HepG2 (cell line): Measurements from ENCODE around the gene ZNF155. TPM values are rescaled to one million over a fixed set of nuclear protein-coding genes. Genes with fewer than 3 reads are reported as not detected.

Experiments used
- ATF4 ChIP-seq, 2 experiments: fragments of 450-650 bp in 1 of 2; sonication (generic) in 1 of 2; formaldehyde crosslinking; IDR thresholded peaks; 2 replicates each; pipeline versions ENCODE4 v1.5.0 to v1.8.0; 2020 to 2022; ENCODE audit warnings: mild to moderate bottlenecking in 1 of 2, missing genetic modification reagents in 1 of 2
- GTF3A ChIP-seq: sonication (generic); formaldehyde crosslinking; conservative IDR thresholded peaks from 2 replicates; pipeline ENCODE4 v1.4.0; 2020; ENCODE audit warnings: mild to moderate bottlenecking, missing genetic modification reagents
- IRF2 ChIP-seq: IDR thresholded peaks from 2 replicates; pipeline ENCODE4 v1.6.1; 2018; ENCODE audit warnings: missing genetic modification reagents, missing compliant biosample characterization
- PHF21A ChIP-seq: sonication (generic); formaldehyde crosslinking; IDR thresholded peaks from 2 replicates; pipeline ENCODE4 v1.5.0; 2020; ENCODE audit warnings: mild to moderate bottlenecking, missing genetic modification reagents
- PHF8 ChIP-seq: sonication (generic); formaldehyde crosslinking; IDR thresholded peaks from 2 replicates; pipeline ENCODE4 v1.5.0; 2020; ENCODE audit warnings: missing genetic modification reagents
- PLSCR1 ChIP-seq: sonication (generic); formaldehyde crosslinking; IDR thresholded peaks from 2 replicates; pipeline ENCODE4 v1.5.0; 2020; ENCODE audit warnings: missing genetic modification reagents, mild to moderate bottlenecking, borderline replicate concordance
- RARG ChIP-seq: sonication (generic); formaldehyde crosslinking; IDR thresholded peaks from 2 replicates; pipeline ENCODE4 v1.4.0; 2020; ENCODE audit warnings: low read depth, mild to moderate bottlenecking, missing genetic modification reagents
- SPEN ChIP-seq: sonication (generic); formaldehyde crosslinking; IDR thresholded peaks from 2 replicates; pipeline ENCODE4 v1.5.1; 2020; ENCODE audit warnings: low read depth, mild to moderate bottlenecking, missing genetic modification reagents
- U2AF2 ChIP-seq: fragments of 200-400 bp; formaldehyde crosslinking; IDR thresholded peaks from 2 replicates; pipeline ENCODE4 v1.6.1; 2017; ENCODE audit warnings: low read depth, mild to moderate bottlenecking, low read length
- ZBTB42 ChIP-seq: sonication (generic); formaldehyde crosslinking; IDR thresholded peaks from 2 replicates; pipeline ENCODE4 v1.5.0; 2020; ENCODE audit warnings: mild to moderate bottlenecking, missing genetic modification reagents
- ZFAT ChIP-seq: sonication (generic); formaldehyde crosslinking; conservative IDR thresholded peaks from 2 replicates; pipeline ENCODE4 v1.8.1; 2023; ENCODE audit warnings: missing genetic modification reagents, inconsistent platforms
- ZNF616 ChIP-seq: sonication (generic); formaldehyde crosslinking; IDR thresholded peaks from 2 replicates; pipeline ENCODE4 v1.5.0; 2020; ENCODE audit warnings: low read depth, mild to moderate bottlenecking, missing genetic modification reagents
- ZNF777 ChIP-seq: sonication (generic); formaldehyde crosslinking; IDR thresholded peaks from 2 replicates; pipeline ENCODE4 v1.4.0; 2020; ENCODE audit warnings: missing genetic modification reagents
- polyA plus RNA-seq, 8 experiments: library from polyadenylated mRNA; depleted of rRNA in 3 of 8; stranded (reverse) in 7 of 8; unstranded in 1 of 8; fragments of >200 nt; fragmentation: Illumina TruSeq in 4 of 8; extraction: Trizol in 4 of 8; gene quantifications; 2 replicates each; pipeline versions ENCODE4 v1.2.1 to v1.2.3, GENCODE V29; 2011 to 2016; ENCODE audit warnings: low read depth in 4 of 8, missing spikeins in 1 of 8, mixed read lengths in 1 of 8; ENCODE audit not compliant: insufficient read depth in 1 of 8
- total RNA-seq, 5 experiments: library from RNA; depleted of rRNA; stranded (reverse); fragments of >200 nt; fragmentation: Illumina TruSeq; extraction: Trizol; gene quantifications; 2 replicates each; pipeline ENCODE4 v1.2.3, GENCODE V29; 2016; ENCODE audit warnings: low read depth in 1 of 5
- TF ChIP-seq, protein P1 (sequence below): sonication (generic); formaldehyde crosslinking; IDR thresholded peaks from 2 replicates; pipeline ENCODE4 v1.4.0; 2020; ENCODE audit warnings: missing genetic modification reagents
- TF ChIP-seq, protein P2 (sequence below): IDR thresholded peaks from 2 replicates; pipeline ENCODE4 v1.6.1; 2016; ENCODE audit warnings: missing compliant biosample characterization, missing genetic modification reagents, borderline replicate concordance
- TF ChIP-seq, protein P3 (sequence below): sonication (generic); formaldehyde crosslinking; IDR thresholded peaks from 2 replicates; pipeline ENCODE4 v1.4.0; 2020; ENCODE audit warnings: missing genetic modification reagents
- TF ChIP-seq, protein P4 (sequence below): IDR thresholded peaks from 2 replicates; pipeline ENCODE4 v1.6.1; 2018; ENCODE audit warnings: missing genetic modification reagents, mild to moderate bottlenecking, missing compliant biosample characterization
- TF ChIP-seq, protein P5 (sequence below): sonication (generic); formaldehyde crosslinking; IDR thresholded peaks from 2 replicates; pipeline ENCODE4 v1.4.0; 2020; ENCODE audit warnings: missing genetic modification reagents

Gene ZNF155
- total and polyA plus RNA-seq, 2 of the 13 experiments (the other 11 are each of a cell fraction or from before 2014, with no cell fraction given): 2.5 to 3.6 TPM

DNA sequence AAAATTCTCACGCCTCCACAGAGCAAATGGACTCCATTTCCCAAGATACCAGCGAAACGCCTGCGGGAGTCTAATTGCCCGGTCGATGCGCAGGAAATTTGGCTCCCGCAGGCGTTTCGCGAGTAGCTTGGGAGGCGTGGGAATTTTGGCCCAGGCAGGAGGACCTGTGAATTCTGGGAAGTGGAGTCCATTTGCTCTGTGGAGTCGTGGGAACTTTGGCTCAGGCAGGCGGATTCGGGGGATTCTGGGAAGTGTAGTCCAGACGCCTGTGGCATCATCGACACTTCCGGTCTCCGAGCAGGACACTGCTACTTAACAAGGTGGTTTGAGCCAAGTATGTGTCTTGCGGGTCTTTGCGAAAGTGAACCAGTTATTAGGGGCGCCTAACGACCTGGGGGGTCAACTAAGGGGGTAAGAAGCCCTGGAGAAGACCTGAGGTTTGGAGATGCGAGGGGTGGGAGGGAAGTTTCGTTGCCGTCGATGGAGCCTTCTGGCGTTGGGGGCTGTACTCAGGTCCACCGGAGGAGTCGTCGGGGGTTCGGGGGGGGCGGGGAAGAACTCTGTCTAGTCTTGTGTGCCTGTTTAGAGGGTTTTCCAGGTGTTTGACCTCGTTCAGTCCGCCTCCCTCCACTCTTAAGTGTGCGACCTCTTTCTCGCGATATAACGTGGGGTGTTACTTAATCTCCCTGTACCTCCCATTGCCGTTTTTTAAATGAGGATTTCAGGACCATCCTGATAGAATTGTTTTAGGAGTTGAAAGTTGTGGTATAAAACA, at the start of gene ZNF155 (continued):
- TF ChIP-seq ZNF777 (CRISPR knock-in tag) (peak; percentile 91), PHF8 (CRISPR knock-in tag) (peak; percentile 42; the same call in 1 of the 2 replicates), PLSCR1 (CRISPR knock-in tag) (no peak), PHF21A (CRISPR knock-in tag) (peak; percentile 38; the same call in 1 of the 2 replicates), IRF2 (peak; percentile 94), SPEN (peak; percentile 99), ATF4 (CRISPR knock-in tag; IDR thresholded peaks at IDR 0.05) (peak in 1 of 2 experiments; percentile 91; a peak in 2 of 4 replicates), ZBTB42 (CRISPR knock-in tag) (no peak), ZFAT (no peak), GTF3A (CRISPR knock-in tag) (no peak), RARG (CRISPR knock-in tag) (no peak), U2AF2 (no peak), ZNF616 (no peak)
- TF ChIP-seq, protein P1, sequence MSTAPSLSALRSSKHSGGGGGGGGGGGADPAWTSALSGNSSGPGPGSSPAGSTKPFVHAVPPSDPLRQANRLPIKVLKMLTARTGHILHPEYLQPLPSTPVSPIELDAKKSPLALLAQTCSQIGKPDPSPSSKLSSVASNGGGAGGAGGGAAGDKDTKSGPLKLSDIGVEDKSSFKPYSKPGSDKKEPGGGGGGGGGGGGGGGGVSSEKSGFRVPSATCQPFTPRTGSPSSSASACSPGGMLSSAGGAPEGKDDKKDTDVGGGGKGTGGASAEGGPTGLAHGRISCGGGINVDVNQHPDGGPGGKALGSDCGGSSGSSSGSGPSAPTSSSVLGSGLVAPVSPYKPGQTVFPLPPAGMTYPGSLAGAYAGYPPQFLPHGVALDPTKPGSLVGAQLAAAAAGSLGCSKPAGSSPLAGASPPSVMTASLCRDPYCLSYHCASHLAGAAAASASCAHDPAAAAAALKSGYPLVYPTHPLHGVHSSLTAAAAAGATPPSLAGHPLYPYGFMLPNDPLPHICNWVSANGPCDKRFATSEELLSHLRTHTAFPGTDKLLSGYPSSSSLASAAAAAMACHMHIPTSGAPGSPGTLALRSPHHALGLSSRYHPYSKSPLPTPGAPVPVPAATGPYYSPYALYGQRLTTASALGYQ (CRISPR knock-in tag): no peak
- TF ChIP-seq, protein P2, sequence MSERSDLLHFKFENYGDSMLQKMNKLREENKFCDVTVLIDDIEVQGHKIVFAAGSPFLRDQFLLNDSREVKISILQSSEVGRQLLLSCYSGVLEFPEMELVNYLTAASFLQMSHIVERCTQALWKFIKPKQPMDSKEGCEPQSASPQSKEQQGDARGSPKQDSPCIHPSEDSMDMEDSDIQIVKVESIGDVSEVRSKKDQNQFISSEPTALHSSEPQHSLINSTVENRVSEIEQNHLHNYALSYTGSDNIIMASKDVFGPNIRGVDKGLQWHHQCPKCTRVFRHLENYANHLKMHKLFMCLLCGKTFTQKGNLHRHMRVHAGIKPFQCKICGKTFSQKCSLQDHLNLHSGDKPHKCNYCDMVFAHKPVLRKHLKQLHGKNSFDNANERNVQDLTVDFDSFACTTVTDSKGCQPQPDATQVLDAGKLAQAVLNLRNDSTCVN (CRISPR knock-in tag): no peak
- TF ChIP-seq, protein P3, sequence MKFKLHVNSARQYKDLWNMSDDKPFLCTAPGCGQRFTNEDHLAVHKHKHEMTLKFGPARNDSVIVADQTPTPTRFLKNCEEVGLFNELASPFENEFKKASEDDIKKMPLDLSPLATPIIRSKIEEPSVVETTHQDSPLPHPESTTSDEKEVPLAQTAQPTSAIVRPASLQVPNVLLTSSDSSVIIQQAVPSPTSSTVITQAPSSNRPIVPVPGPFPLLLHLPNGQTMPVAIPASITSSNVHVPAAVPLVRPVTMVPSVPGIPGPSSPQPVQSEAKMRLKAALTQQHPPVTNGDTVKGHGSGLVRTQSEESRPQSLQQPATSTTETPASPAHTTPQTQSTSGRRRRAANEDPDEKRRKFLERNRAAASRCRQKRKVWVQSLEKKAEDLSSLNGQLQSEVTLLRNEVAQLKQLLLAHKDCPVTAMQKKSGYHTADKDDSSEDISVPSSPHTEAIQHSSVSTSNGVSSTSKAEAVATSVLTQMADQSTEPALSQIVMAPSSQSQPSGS: 0 out of 2 replicates have a peak, but pooled peaks have one; percentile 19
- TF ChIP-seq, protein P4, sequence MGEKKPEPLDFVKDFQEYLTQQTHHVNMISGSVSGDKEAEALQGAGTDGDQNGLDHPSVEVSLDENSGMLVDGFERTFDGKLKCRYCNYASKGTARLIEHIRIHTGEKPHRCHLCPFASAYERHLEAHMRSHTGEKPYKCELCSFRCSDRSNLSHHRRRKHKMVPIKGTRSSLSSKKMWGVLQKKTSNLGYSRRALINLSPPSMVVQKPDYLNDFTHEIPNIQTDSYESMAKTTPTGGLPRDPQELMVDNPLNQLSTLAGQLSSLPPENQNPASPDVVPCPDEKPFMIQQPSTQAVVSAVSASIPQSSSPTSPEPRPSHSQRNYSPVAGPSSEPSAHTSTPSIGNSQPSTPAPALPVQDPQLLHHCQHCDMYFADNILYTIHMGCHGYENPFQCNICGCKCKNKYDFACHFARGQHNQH (CRISPR knock-in tag): 0 out of 2 replicates have a peak, but pooled peaks have one; percentile 41
- TF ChIP-seq, protein P5, sequence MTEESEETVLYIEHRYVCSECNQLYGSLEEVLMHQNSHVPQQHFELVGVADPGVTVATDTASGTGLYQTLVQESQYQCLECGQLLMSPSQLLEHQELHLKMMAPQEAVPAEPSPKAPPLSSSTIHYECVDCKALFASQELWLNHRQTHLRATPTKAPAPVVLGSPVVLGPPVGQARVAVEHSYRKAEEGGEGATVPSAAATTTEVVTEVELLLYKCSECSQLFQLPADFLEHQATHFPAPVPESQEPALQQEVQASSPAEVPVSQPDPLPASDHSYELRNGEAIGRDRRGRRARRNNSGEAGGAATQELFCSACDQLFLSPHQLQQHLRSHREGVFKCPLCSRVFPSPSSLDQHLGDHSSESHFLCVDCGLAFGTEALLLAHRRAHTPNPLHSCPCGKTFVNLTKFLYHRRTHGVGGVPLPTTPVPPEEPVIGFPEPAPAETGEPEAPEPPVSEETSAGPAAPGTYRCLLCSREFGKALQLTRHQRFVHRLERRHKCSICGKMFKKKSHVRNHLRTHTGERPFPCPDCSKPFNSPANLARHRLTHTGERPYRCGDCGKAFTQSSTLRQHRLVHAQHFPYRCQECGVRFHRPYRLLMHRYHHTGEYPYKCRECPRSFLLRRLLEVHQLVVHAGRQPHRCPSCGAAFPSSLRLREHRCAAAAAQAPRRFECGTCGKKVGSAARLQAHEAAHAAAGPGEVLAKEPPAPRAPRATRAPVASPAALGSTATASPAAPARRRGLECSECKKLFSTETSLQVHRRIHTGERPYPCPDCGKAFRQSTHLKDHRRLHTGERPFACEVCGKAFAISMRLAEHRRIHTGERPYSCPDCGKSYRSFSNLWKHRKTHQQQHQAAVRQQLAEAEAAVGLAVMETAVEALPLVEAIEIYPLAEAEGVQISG (CRISPR knock-in tag): peak; percentile 77
